T-helper 22 cell (primary cell): ENCODE results near the gene CEBPG.

Source experiments
- DNase-seq: peaks from one replicate; pipeline ENCODE4 v3.0.0-alpha.2; 2020; ENCODE audit warnings: low read depth

The CEBPG gene

GRCh38 chr19:33395561-33396550 lies 22.3 kb downstream of the CEBPG start:
- no peak for DNase-seq

GRCh38 chr19:33396701-33397535 lies 23.4 kb downstream of the CEBPG start:
- DNase-seq, result no peak

- DNase-seq, result no peak
Measured at GRCh38 chr19:33397536-33398360, 24.2 kb downstream of the CEBPG start.

GRCh38 chr19:33398361-33399060 lies 25.0 kb downstream of the CEBPG start:
- no peak for DNase-seq

GRCh38 chr19:33399081-33399744 lies 25.7 kb downstream of the CEBPG start:
- DNase-seq, result no peak

GRCh38 chr19:33399745-33400681 lies 26.5 kb downstream of the CEBPG start:
- no peak for DNase-seq

- no peak for DNase-seq
Measured at GRCh38 chr19:33400856-33401682, 27.6 kb downstream of the CEBPG start.

GRCh38 chr19:33401683-33402420 lies 28.3 kb downstream of the CEBPG start:
- no peak for DNase-seq

- no peak for DNase-seq
Measured at GRCh38 chr19:33402421-33403220, 29.1 kb downstream of the CEBPG start.

GRCh38 chr19:33403221-33403972 lies 29.9 kb downstream of the CEBPG start:
- no peak for DNase-seq

- no peak for DNase-seq
Measured at GRCh38 chr19:33403973-33404304, 30.4 kb downstream of the CEBPG start.

- DNase-seq, result no peak
Measured at GRCh38 chr19:33404506-33405253, 31.2 kb downstream of the CEBPG start.

- no peak for DNase-seq
Measured at GRCh38 chr19:33405254-33405552, 31.7 kb downstream of the CEBPG start.

GRCh38 chr19:33405553-33406461 lies 32.3 kb downstream of the CEBPG start:
- no peak for DNase-seq
